IMR-90 (cell line): ENCODE data around the gene CST3. TPM values are rescaled to one million over a fixed set of nuclear protein-coding genes. Genes with fewer than 3 reads are reported as not detected.
"Not testable (repeated sequence)": the region's sequence is repeated elsewhere in the genome, so short reads cannot be mapped to it uniquely, and the experiment has no call there.

Source experiments
- ATAC-seq: fragments of 200-7000 bp; cut with Tn5 transposase; 2 replicates; pipeline ENCODE4 v1.9.1; 2020; ENCODE audit warnings: low read depth, mild to moderate bottlenecking, moderate library complexity
- BruUV-seq: library from RNA; stranded (reverse); fragments of 400-500 nt; replicated peaks from 2 replicates; lab custom pipeline; 2021; lab: Mats Ljungman, UMichigan
- CTCF ChIA-PET: fragments of 300-600 bp; formaldehyde crosslinking; extraction: SDS; loops from one replicate; lab custom pipeline; 2021; ENCODE audit warnings: antibody characterized with exemption; lab: Yijun Ruan, JAX
- POLR2A ChIA-PET: fragments of 300-600 bp; sonication (Branson Sonifier 250); formaldehyde crosslinking; loops from one replicate; lab custom pipeline; 2022; ENCODE audit warnings: antibody characterized with exemption; ENCODE audit not compliant: unreplicated experiment; lab: Charles Lee
- DNase-seq: peaks from one replicate; pipeline ENCODE4 v3.0.0; 2013
- H2AFZ ChIP-seq: replicated peaks from 2 replicates; pipeline ENCODE3; 2013; ENCODE audit warnings: low read length, mild to moderate bottlenecking; ENCODE audit not compliant: poor library complexity
- H2AK5ac ChIP-seq: 2 replicates; pipeline ENCODE4 v1.6.1; 2013; ENCODE audit warnings: low read depth, low read length, inconsistent platforms
- H2AK9ac ChIP-seq: replicated peaks from 2 replicates; pipeline ENCODE3; 2013; ENCODE audit warnings: mild to moderate bottlenecking, low read depth, low read length, moderate library complexity; ENCODE audit not compliant: poor library complexity
- H2BK120ac ChIP-seq: 2 replicates; pipeline ENCODE4 v1.6.1; 2013; ENCODE audit warnings: low read depth, low read length, inconsistent platforms
- H2BK15ac ChIP-seq: 3 replicates; pipeline ENCODE4 v1.6.1; 2013; ENCODE audit warnings: low read depth, low read length, inconsistent platforms
- H2BK20ac ChIP-seq: 2 replicates; pipeline ENCODE4 v1.6.1; 2013; ENCODE audit warnings: low read depth, mild to moderate bottlenecking, inconsistent platforms, low read length, moderate library complexity
- H2BK5ac ChIP-seq: 2 replicates; pipeline ENCODE4 v1.6.1; 2013; ENCODE audit warnings: mild to moderate bottlenecking, low read depth, low read length, inconsistent platforms; ENCODE audit not compliant: poor library complexity, severe bottlenecking
- H3K14ac ChIP-seq: replicated peaks from 2 replicates; pipeline ENCODE4 v1.6.1; 2013; ENCODE audit warnings: low read depth, low read length, inconsistent platforms
- H3K18ac ChIP-seq: 2 replicates; pipeline ENCODE4 v1.6.1; 2013; ENCODE audit warnings: low read depth, low read length, control low read depth
- H3K23ac ChIP-seq: 2 replicates; pipeline ENCODE4 v1.6.1; 2013; ENCODE audit warnings: low read depth, low read length, inconsistent platforms
- H3K27ac ChIP-seq: 2 replicates; pipeline ENCODE4 v1.5.1; 2013; ENCODE audit warnings: mild to moderate bottlenecking, control low read depth, low read length; ENCODE audit not compliant: insufficient read depth
- H3K27me3 ChIP-seq: 2 replicates; pipeline ENCODE4 v1.6.1; 2013; ENCODE audit warnings: low read length; ENCODE audit not compliant: control insufficient read depth, insufficient read depth
- H3K36me3 ChIP-seq: 2 replicates; pipeline ENCODE4 v1.6.1; 2013; ENCODE audit warnings: low read length, mixed read lengths; ENCODE audit not compliant: control insufficient read depth, insufficient read depth
- H3K4ac ChIP-seq: 2 replicates; pipeline ENCODE4 v1.6.1; 2013; ENCODE audit warnings: low read depth, low read length, inconsistent platforms
- H3K4me1 ChIP-seq: 2 replicates; pipeline ENCODE4 v1.6.1; 2013; ENCODE audit warnings: low read length, mixed read lengths; ENCODE audit not compliant: control insufficient read depth, insufficient read depth
- H3K4me2 ChIP-seq: 2 replicates; pipeline ENCODE4 v1.6.1; 2013; ENCODE audit warnings: low read depth, mild to moderate bottlenecking, control low read depth, low read length, moderate library complexity
- H3K4me3 ChIP-seq: 2 replicates; pipeline ENCODE4 v1.5.1; 2013; ENCODE audit warnings: low read depth, mild to moderate bottlenecking, control low read depth, low read length, moderate library complexity; ENCODE audit not compliant: insufficient read depth
- H3K56ac ChIP-seq: 2 replicates; pipeline ENCODE4 v1.6.1; 2013; ENCODE audit warnings: low read length, inconsistent platforms; ENCODE audit not compliant: insufficient read depth; ENCODE audit errors: extremely low read depth
- H3K79me1 ChIP-seq, 2 experiments: 2 replicates each; pipeline ENCODE4 v1.6.1; 2013; ENCODE audit warnings: low read length in 2 of 2, inconsistent platforms in 1 of 2, low read depth in 1 of 2
- H3K9ac ChIP-seq: 2 replicates; pipeline ENCODE4 v1.6.1; 2013; ENCODE audit warnings: low read depth, low read length, control low read depth
- H3K9me1 ChIP-seq: 2 replicates; pipeline ENCODE4 v1.6.1; 2013; ENCODE audit warnings: low read length, inconsistent platforms; ENCODE audit not compliant: insufficient read depth
- H3K9me3 ChIP-seq: 2 replicates; pipeline ENCODE4 v1.6.1; 2013; ENCODE audit warnings: low read length; ENCODE audit not compliant: control insufficient read depth, insufficient read depth
- H4K20me1 ChIP-seq: 2 replicates; pipeline ENCODE4 v1.6.1; 2013; ENCODE audit warnings: low read length, inconsistent platforms; ENCODE audit not compliant: insufficient read depth
- H4K5ac ChIP-seq: 2 replicates; pipeline ENCODE4 v1.6.1; 2013; ENCODE audit warnings: mild to moderate bottlenecking, low read depth, low read length, control low read depth
- H4K8ac ChIP-seq, 2 experiments: 2 replicates each; pipeline ENCODE4 v1.6.1; 2013; ENCODE audit warnings: low read depth in 2 of 2, low read length in 2 of 2, control low read depth in 1 of 2, inconsistent platforms in 1 of 2
- H4K91ac ChIP-seq: 2 replicates; pipeline ENCODE4 v1.6.1; 2013; ENCODE audit warnings: low read depth, low read length, inconsistent platforms; ENCODE audit not compliant: insufficient read depth
- CEBPB ChIP-seq: IDR thresholded peaks from 2 replicates; pipeline ENCODE4 v1.6.1; 2012; ENCODE audit warnings: low read depth, low read length, improper control_type of control experiment
- WGBS, 2 experiments: methylation state at CpG; one replicate each; pipeline versions ENCODE4 v1.1.5 to v1.1.7; 2013; ENCODE audit warnings: missing lambda C conversion rate in 2 of 2; ENCODE audit not compliant: insufficient read length in 1 of 2; ENCODE audit errors: extremely low coverage in 2 of 2; 5-methylcytosine and 5-hydroxymethylcytosine counted together
- dilution Hi-C: fragments of 300-500 bp; cut with HindIII; formaldehyde crosslinking; loops from one replicate; pipeline ENCODE4 v1.14.3; 2018; ENCODE audit warnings: low sequenced_read_pairs; ENCODE audit not compliant: unreplicated experiment
- in situ Hi-C: fragments of 300-500 bp; cut with MboI; formaldehyde crosslinking; loops from 3 replicates; pipeline ENCODE4 v1.14.3; 2019; ENCODE audit warnings: low sequenced_read_pairs, inconsistent platforms, mixed read lengths
- intact Hi-C: fragments of 100-400 bp; cut with micrococcal nuclease; formaldehyde crosslinking; loops from 2 replicates; pipeline ENCODE4 v1.10.0; 2022
- polyA plus RNA-seq, 3 experiments: library from polyadenylated mRNA; depleted of rRNA; stranded (reverse); fragments of >200 nt; gene quantifications; 2 replicates each; pipeline ENCODE4 v1.2.3, GENCODE V29; 2012; ENCODE audit warnings: low replicate concordance in 1 of 3
- total RNA-seq: library from RNA; depleted of rRNA; stranded (reverse); fragments of >200 nt; gene quantifications from 2 replicates; pipeline ENCODE4 v1.2.3, GENCODE V29; 2012
- TF ChIP-seq, protein P1 (sequence below): fragments of 150-350 bp; IDR thresholded peaks from 2 replicates; pipeline ENCODE4 v1.6.1; 2017; ENCODE audit warnings: mild to moderate bottlenecking, antibody characterized with exemption, low read length, low read depth
- TF ChIP-seq, protein P2 (sequence below): conservative IDR thresholded peaks from 2 replicates; pipeline ENCODE4 v1.5.1; 2012; ENCODE audit warnings: mild to moderate bottlenecking, low read depth, low read length, improper control_type of control experiment

CST3 gene
- total and polyA plus RNA-seq, 2 of the 4 experiments (the other 2 are of a cell fraction), result 26.0 to 471 TPM

DNA sequence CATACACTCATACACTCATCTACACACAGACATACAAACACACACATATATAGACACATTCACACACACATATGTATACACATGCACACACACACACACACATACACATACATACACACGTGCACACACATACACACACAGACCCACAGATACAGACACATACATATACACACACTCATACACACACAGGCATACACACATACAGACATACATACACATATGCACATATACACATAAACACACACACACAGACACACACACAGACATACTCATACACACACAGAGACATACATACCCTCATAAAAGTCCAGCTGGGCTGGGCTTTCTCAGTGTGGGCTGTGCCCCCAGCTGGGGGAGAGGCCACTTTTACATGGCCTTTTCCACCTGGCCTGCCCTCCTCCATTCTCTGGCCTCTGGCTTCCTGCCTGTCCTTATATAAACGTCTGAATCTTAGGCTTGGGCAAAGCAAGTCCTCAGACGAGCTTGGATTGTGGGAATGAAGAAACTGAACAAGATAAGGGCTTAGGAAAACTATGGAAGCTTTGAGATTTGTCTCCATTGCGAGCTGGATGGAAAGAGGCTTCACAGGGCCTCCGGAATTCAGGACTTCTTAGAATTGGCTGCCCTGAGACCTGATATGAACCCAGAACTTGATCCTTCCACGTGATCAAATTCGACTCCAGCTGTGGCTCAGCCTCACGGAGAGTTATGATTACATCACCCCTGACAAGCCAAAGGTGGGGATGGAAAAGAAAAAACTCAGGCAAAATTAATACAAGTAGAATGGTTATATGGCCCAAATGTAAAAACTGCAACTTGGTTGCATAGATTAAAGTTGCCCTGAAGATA lies 22.5 kb upstream of the CST3 start:
- Histone ChIP-seq H3K23ac (no peak overlapping the region), H2AK9ac (no peak overlapping the region), H2BK15ac (no peak overlapping the region), H3K9me3 (no peaks in the 10 kb centered on the region), H2AFZ (no peak overlapping the region), H3K9ac (no peak overlapping the region), H2BK20ac (no peak overlapping the region), H3K27me3 (peaks cover 7% of the 10 kb centered on the region), H3K9me1 (no peaks in the 10 kb centered on the region), H4K8ac (no peak overlapping the region), H3K4me1 (peaks cover 5% of the 10 kb centered on the region), H3K4ac (no peak overlapping the region), H3K4me2 (peak overlapping the region; percentile 37; the same call in 1 of the 2 replicates), H4K91ac (no peak overlapping the region), H3K36me3 (no peaks in the 10 kb centered on the region), H4K5ac (no peak overlapping the region), H2BK120ac (no peak overlapping the region), H4K20me1 (no peaks in the 10 kb centered on the region), H2BK5ac (peak overlapping the region; percentile 79), H3K18ac (peak overlapping the region; percentile 57; the same call in 1 of the 2 replicates), H3K14ac (no peak overlapping the region), H3K27ac (peak overlapping the region; percentile 38; the same call in 1 of the 2 replicates), H2AK5ac (no peak overlapping the region), H3K4me3 (no peak overlapping the region), H3K56ac (no peak overlapping the region), H3K79me1 (no peaks in the 10 kb centered on the region)
- DNase-seq (peak; percentile 43), ATAC-seq (peak; percentile 41)
- WGBS, 2 experiments, result 69% methylated on average over 3 of the region's 8 CpGs; no CpG with 5 or more reads in 1 of the 2 experiments
- TF ChIP-seq, protein P1, sequence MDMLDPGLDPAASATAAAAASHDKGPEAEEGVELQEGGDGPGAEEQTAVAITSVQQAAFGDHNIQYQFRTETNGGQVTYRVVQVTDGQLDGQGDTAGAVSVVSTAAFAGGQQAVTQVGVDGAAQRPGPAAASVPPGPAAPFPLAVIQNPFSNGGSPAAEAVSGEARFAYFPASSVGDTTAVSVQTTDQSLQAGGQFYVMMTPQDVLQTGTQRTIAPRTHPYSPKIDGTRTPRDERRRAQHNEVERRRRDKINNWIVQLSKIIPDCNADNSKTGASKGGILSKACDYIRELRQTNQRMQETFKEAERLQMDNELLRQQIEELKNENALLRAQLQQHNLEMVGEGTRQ, result peak; percentile 35; the same call in 1 of the 2 replicates
- TF ChIP-seq, protein P2, sequence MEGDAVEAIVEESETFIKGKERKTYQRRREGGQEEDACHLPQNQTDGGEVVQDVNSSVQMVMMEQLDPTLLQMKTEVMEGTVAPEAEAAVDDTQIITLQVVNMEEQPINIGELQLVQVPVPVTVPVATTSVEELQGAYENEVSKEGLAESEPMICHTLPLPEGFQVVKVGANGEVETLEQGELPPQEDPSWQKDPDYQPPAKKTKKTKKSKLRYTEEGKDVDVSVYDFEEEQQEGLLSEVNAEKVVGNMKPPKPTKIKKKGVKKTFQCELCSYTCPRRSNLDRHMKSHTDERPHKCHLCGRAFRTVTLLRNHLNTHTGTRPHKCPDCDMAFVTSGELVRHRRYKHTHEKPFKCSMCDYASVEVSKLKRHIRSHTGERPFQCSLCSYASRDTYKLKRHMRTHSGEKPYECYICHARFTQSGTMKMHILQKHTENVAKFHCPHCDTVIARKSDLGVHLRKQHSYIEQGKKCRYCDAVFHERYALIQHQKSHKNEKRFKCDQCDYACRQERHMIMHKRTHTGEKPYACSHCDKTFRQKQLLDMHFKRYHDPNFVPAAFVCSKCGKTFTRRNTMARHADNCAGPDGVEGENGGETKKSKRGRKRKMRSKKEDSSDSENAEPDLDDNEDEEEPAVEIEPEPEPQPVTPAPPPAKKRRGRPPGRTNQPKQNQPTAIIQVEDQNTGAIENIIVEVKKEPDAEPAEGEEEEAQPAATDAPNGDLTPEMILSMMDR, result no peak
- peak; percentile 26; the same call in 1 of the 2 replicates for TF ChIP-seq CEBPB
- intact Hi-C loops (loop anchor here (10.0 kb wide), 1 partner anchor 65 kb away; no protein-coding TSS in a partner anchor), in situ Hi-C loops (loop anchor here (10.0 kb wide), 1 partner anchor 335 kb away; no protein-coding TSS in a partner anchor), dilution Hi-C loops (no loop called here)
- BruUV-seq, result no TSS peak
- ChIA-PET CTCF (interaction anchor here (0.8 kb wide), 1 partner anchor 8 kb away, joined by 4 read pairs; no protein-coding TSS in a partner anchor), POLR2A (no interaction called here)

DNA sequence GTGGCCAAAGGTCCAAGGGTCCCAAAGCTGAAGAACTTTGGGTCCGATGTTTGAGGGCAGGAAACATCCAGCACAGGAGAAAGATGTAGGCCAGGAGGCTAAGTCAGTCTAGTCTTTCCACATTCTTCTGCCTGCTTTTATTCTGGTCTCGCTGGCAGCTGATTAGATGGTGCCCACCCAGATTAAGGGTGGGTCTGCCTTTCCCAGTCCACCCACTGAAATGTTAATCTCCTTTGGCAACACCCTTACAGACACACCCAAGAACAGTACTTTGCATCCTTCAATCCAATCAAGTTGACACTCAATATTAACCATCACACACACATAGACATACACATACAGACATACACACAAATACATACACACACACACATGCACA lies 21.8 kb upstream of the CST3 start:
- H3K56ac ChIP-seq, H3K79me1 ChIP-seq, H2BK120ac ChIP-seq, H2AK5ac ChIP-seq, intact Hi-C loops, H4K91ac ChIP-seq, H3K9ac ChIP-seq, H3K4me2 ChIP-seq, H3K4me3 ChIP-seq, H3K14ac ChIP-seq, dilution Hi-C loops, H3K4ac ChIP-seq, ATAC-seq, CTCF ChIA-PET, H3K4me1 ChIP-seq, H2AFZ ChIP-seq, H4K5ac ChIP-seq, H3K36me3 ChIP-seq, DNase-seq, H3K9me1 ChIP-seq, H2BK20ac ChIP-seq, POLR2A ChIA-PET, H4K20me1 ChIP-seq, H3K9me3 ChIP-seq, H3K18ac ChIP-seq, H2BK15ac ChIP-seq, H4K8ac ChIP-seq, in situ Hi-C loops, H2AK9ac ChIP-seq, H3K23ac ChIP-seq, H3K27me3 ChIP-seq, H3K27ac ChIP-seq, BruUV-seq: not testable (repeated sequence)
- 83% methylated on average over 2 of the region's 2 CpGs; no CpG with 5 or more reads in 1 of the 2 experiments for WGBS, 2 experiments
- peak overlapping the region; percentile 79 for H2BK5ac ChIP-seq
